CD4-positive, alpha-beta T cell (primary cell): ENCODE results near the gene ANKRD13A. TPM values are rescaled to one million over a fixed set of nuclear protein-coding genes. Genes with fewer than 3 reads are reported as not detected.

Experiments
- ATAC-seq: fragments of 200-7000 bp; cut with Tn5 transposase; one replicate; pipeline ENCODE4 v1.10.0; 2022; ENCODE audit warnings: mild to moderate bottlenecking; ENCODE audit not compliant: poor library complexity
- CTCF ChIA-PET: fragments of 350-600 bp; sonication (Branson Sonifier 250); formaldehyde crosslinking; loops from one replicate; lab custom pipeline; 2021; ENCODE audit warnings: antibody characterized with exemption, inconsistent platforms; lab: Charles Lee
- POLR2A ChIA-PET: fragments of 350-600 bp; sonication (Branson Sonifier 250); formaldehyde crosslinking; loops from one replicate; lab custom pipeline; 2021; ENCODE audit warnings: antibody characterized with exemption, inconsistent platforms; lab: Charles Lee
- DNase-seq, 14 experiments: peaks; one replicate each; pipeline ENCODE4 v3.0.0-alpha.2; 2013 to 2020; ENCODE audit warnings: mixed read lengths in 2 of 14
- H3K27ac ChIP-seq, 2 donors: one replicate each; pipeline versions ENCODE4 v1.5.1 to v1.7.0; 2013; ENCODE audit warnings: low read length in 2 of 2, low read depth in 1 of 2, mild to moderate bottlenecking in 1 of 2
- H3K27me3 ChIP-seq, 2 experiments: 1 replicate in 1 of 2; 2 replicates in 1 of 2; pipeline versions ENCODE4 v1.6.1 to v1.7.0; 2013; ENCODE audit warnings: low read length in 2 of 2, control low read depth in 1 of 2, mild to moderate bottlenecking in 1 of 2, moderate library complexity in 1 of 2; ENCODE audit not compliant: insufficient read depth in 2 of 2, control insufficient read depth in 1 of 2
- H3K36me3 ChIP-seq: one replicate; pipeline ENCODE4 v1.6.1; 2013; ENCODE audit warnings: low read length, control low read depth; ENCODE audit not compliant: insufficient read depth
- H3K4me1 ChIP-seq: one replicate; pipeline ENCODE4 v1.6.1; 2013; ENCODE audit warnings: low read length, control low read depth; ENCODE audit not compliant: insufficient read depth
- H3K4me3 ChIP-seq: one replicate; pipeline ENCODE4 v1.5.1; 2013; ENCODE audit warnings: mild to moderate bottlenecking, low read length, moderate library complexity
- H3K9me3 ChIP-seq, 2 experiments: 1 replicate in 1 of 2; 2 replicates in 1 of 2; pipeline versions ENCODE4 v1.6.1 to v1.7.0; 2013; ENCODE audit warnings: low read length in 2 of 2, mild to moderate bottlenecking in 2 of 2, control low read depth in 1 of 2, moderate library complexity in 1 of 2; ENCODE audit not compliant: control insufficient read depth in 1 of 2, insufficient read depth in 1 of 2
- H3K27ac Mint-ChIP-seq: one replicate; pipeline ENCODE4 v1.8.0; 2020; ENCODE audit warnings: mixed read lengths
- H3K27me3 Mint-ChIP-seq: one replicate; pipeline ENCODE4 v1.8.0; 2021; ENCODE audit warnings: mixed read lengths
- H3K36me3 Mint-ChIP-seq: one replicate; pipeline ENCODE4 v1.8.0; 2021; ENCODE audit warnings: low read depth, mixed read lengths
- H3K4me1 Mint-ChIP-seq: one replicate; pipeline ENCODE4 v1.8.0; 2021; ENCODE audit warnings: low read depth, mixed read lengths
- H3K4me3 Mint-ChIP-seq: one replicate; pipeline ENCODE4 v1.8.0; 2020; ENCODE audit warnings: mild to moderate bottlenecking, mixed read lengths
- H3K9me3 Mint-ChIP-seq: one replicate; pipeline ENCODE4 v1.8.0; 2020; ENCODE audit warnings: mixed read lengths
- CTCF ChIP-seq: fragments of 200-600 bp; IDR thresholded peaks from one replicate; pipeline ENCODE4 v1.8.0; 2022; ENCODE audit warnings: antibody characterized with exemption, mild to moderate bottlenecking
- intact Hi-C, 2 experiments: fragments of 100-400 bp; cut with DNase I in 1 of 2; cut with micrococcal nuclease in 1 of 2; formaldehyde crosslinking; loops; one replicate each; pipeline versions ENCODE4 v1.15.1 to v1.9.0; 2023 to 2025; cut with DNase I, micrococcal nuclease
- total RNA-seq, 174 experiments: library from RNA in 2 of 174; stranded (reverse) in 2 of 174; gene quantifications; one replicate each; pipeline ENCODE4 v1.2.3 and lab custom pipeline; 2021 to 2026

The ANKRD13A gene
- total RNA-seq, 2 experiments from 2014 or later, result 51.6 to 52.3 TPM

DNA sequence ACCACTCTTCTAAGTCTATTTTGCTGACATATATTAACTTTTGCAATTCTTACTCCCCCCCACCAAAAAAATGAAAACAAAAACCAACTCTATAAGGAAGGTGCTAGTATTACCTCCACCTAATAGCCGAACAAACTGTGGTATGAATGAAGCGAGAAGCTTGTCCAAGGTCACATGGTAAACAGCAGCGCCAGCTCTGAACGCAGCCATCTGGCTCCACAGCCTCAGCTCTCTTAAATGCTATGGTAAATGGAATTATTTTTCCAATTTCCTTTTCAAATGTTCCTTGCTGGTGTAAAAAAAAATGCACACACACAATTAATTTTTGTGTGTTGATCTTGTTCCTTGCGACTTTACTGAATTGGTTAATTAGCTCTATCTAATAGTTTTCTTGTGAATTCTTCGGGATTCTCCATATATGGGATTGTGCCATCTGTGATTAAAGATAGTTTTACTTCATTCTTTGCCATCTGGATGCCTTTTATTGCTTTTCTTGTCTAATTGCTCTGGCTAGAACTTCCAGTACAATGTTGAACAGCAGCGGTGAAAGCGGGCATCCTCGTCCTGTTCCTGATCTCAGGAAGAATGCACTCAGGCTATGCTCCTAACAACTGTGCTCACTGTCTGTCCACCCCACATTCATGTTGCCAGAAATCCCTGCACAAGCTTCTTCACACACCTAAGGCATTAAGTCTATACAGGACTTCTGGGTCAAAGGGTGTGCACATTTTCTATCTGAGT lies 59.8 kb downstream of the ANKRD13A start:
- Mint-ChIP-seq H3K4me1 (no peaks in the 10 kb centered on the region), H3K36me3 (no peaks in the 10 kb centered on the region), H3K9me3 (no peaks in the 10 kb centered on the region), H3K27ac (no peak overlapping the region), H3K27me3 (no peaks in the 10 kb centered on the region), H3K4me3 (no peak overlapping the region)
- POLR2A ChIA-PET, result no interaction called here
- no peaks in the 10 kb centered on the region for H3K27me3 ChIP-seq
- no peak for TF ChIP-seq CTCF
- H3K4me1 ChIP-seq, result no peaks in the 10 kb centered on the region
- no peaks in the 10 kb centered on the region for H3K36me3 ChIP-seq
- DNase-seq (no peak), ATAC-seq (no peak)
- CTCF ChIA-PET, result no interaction called here
- no peak overlapping the region for H3K4me3 ChIP-seq
- intact Hi-C loops, result no loop called here
- H3K9me3 ChIP-seq, result no peaks in the 10 kb centered on the region
- H3K27ac ChIP-seq, result no peak overlapping the region

- H3K27ac Mint-ChIP-seq, result no peak overlapping the region
- ATAC-seq, result no peak
- no peak for DNase-seq
- H3K27ac ChIP-seq, result no peak overlapping the region
- H3K9me3 ChIP-seq, result no peaks in the 10 kb centered on the region
- no peak for TF ChIP-seq CTCF
- H3K36me3 Mint-ChIP-seq, result no peaks in the 10 kb centered on the region
- no peaks in the 10 kb centered on the region for H3K27me3 ChIP-seq
- ChIA-PET CTCF (no interaction called here), POLR2A (no interaction called here)
- H3K4me1 Mint-ChIP-seq, result no peaks in the 10 kb centered on the region
- H3K4me3 ChIP-seq, result no peak overlapping the region
- no peaks in the 10 kb centered on the region for H3K4me1 ChIP-seq
- no peaks in the 10 kb centered on the region for H3K36me3 ChIP-seq
- intact Hi-C loops, result no loop called here
- H3K9me3 Mint-ChIP-seq, result no peaks in the 10 kb centered on the region
- no peaks in the 10 kb centered on the region for H3K27me3 Mint-ChIP-seq
- H3K4me3 Mint-ChIP-seq, result no peak overlapping the region
Observed at GRCh38 chr12:110059651-110060000, 60.4 kb downstream of the ANKRD13A start.

DNA sequence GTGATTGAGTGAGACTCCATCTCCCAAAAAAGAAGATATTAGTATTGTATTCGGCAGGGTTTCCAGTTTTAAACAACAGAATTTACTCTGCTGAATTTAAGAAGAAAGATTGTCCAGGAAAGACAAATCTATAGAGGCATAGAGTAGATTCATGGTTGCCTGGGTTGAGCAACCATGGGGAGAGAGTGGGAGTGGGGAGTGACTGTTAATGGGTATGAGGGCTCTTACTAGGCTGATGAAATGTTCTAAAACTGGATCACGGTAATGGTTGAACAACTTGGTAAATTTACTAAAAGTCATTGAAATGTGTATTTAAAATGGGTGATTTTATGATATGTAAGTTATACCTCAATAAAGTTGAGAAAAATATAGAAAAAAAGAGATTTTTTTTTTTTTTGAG lies 63.0 kb downstream of the ANKRD13A start:
- Histone ChIP-seq H3K27me3 (no peaks in the 10 kb centered on the region), H3K4me3 (no peak overlapping the region), H3K36me3 (no peaks in the 10 kb centered on the region), H3K27ac (no peak overlapping the region), H3K4me1 (no peaks in the 10 kb centered on the region), H3K9me3 (no peaks in the 10 kb centered on the region)
- H3K27ac Mint-ChIP-seq, result no peak overlapping the region
- no peaks in the 10 kb centered on the region for H3K27me3 Mint-ChIP-seq
- no peaks in the 10 kb centered on the region for H3K36me3 Mint-ChIP-seq
- no peak overlapping the region for H3K4me3 Mint-ChIP-seq
- intact Hi-C loops, result no loop called here
- DNase-seq (no peak), ATAC-seq (no peak)
- H3K9me3 Mint-ChIP-seq, result no peaks in the 10 kb centered on the region
- POLR2A ChIA-PET, result no interaction called here
- H3K4me1 Mint-ChIP-seq, result no peaks in the 10 kb centered on the region
- CTCF ChIA-PET, result no interaction called here
- TF ChIP-seq CTCF, result no peak
